DMS114 treated with DMSO at 0.1 percent for 48 hours (cell line): Measurements from ENCODE around the gene AHR.
"Not testable (repeated sequence)": the region's sequence is repeated elsewhere in the genome, so short reads cannot be mapped to it uniquely, and the experiment has no call there.

Experiments used
- DNase-seq: peaks from one replicate; lab custom pipeline; 2025; ENCODE audit not compliant: unreplicated experiment; lab: John Stamatoyannopoulos, UW

AHR gene

DNA sequence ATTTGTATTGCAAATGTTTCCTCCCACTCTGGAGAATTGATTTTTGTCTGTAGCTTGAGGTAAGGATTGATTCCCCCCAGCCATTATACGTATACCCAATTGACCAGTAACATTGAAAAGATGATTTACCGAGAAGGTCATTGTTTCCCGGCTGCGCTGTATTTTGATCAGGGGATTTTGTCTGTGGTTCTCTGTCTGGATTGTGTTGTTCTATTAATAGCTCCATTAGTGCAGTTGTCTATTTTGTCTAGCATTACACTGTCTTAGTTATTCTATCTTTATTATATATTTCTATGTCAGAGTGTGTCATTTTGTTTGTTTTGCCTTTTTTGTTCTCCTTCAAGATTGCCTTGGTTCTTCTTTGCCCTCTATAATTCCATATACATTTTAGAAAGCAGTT lies 37.7 kb downstream of the AHR start:
- DNase-seq, result no peak

DNA sequence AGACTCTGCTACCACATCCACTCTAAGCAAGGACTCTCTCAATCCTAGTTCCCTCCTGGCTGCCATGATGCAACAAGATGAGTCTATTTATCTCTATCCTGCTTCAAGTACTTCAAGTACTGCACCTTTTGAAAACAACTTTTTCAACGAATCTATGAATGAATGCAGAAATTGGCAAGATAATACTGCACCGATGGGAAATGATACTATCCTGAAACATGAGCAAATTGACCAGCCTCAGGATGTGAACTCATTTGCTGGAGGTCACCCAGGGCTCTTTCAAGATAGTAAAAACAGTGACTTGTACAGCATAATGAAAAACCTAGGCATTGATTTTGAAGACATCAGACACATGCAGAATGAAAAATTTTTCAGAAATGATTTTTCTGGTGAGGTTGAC lies 40.7 kb downstream of the AHR start:
- no peak for DNase-seq

- no peak for DNase-seq
These were observed 41.5 kb downstream of the AHR start for GRCh38 chr7:17339952-17340351.

GRCh38 chr7:17340655-17341054 lies 42.2 kb downstream of the AHR start:
- no peak for DNase-seq

- no peak for DNase-seq
These were observed 44.3 kb downstream of the AHR start for GRCh38 chr7:17342756-17343155.

- DNase-seq, result no peak
These were observed 48.9 kb downstream of the AHR start for GRCh38 chr7:17347401-17347800.

GRCh38 chr7:17348932-17349331 lies 50.5 kb downstream of the AHR start:
- DNase-seq, result not testable (repeated sequence)

GRCh38 chr7:17350321-17350720 lies 51.9 kb downstream of the AHR start:
- DNase-seq, result not testable (repeated sequence)

DNA sequence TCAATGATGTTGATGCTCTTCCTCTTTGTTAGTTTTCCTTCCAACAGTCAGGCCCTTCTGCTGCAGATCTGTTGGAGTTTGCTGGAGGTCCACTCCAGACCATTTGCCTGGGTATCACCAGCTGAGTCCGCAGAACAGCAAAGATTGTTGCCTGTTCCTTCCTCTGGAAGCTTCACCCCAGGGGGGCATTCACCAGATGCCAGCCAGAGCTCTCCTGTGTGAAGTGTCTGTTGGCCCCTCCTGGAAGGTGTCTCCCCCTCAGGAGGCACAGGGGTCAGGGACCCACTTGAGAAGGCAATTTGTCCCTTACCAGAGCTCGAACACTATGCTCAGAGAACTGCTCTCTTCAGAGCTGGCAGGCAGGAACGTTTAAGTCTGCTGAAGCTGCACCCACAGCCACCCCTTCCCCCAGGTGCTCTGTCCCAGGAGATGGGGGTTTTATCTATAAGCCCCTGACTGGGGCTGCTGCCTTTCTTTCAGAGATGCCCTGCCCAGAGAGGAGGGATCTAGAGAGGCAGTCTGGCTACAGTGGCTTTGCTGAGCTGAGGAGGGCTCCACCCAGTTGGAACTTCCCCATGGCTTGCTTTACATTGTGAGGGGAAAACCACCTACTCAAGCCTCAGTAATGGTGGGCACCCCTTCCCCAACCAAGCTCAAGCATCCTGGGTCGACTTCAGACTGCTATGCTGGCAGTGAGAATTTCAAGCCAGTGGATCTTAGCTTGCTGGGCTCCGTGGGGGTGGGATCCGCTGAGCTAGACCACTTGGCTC lies 55.4 kb downstream of the AHR start:
- DNase-seq, result not testable (repeated sequence)

DNA sequence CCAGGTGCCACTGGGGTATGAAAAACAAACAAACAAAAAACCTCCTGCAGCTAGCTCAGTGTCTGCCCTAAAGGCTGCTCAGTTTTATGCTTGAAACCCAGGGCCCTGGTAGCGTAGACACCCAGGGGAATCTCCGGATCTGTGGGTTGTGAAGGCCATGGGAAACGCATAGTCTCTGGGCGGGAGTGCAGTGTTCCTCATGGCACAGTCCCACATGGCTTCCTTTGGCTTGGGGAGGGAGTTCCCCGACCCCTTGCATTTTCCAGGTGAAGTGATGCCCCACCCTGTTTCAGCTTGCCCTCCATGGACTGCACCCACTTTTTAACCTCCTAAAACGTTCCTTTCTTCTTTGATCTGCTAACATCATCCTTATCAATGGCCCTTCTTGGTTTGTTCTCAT lies 56.0 kb downstream of the AHR start:
- no peak for DNase-seq

- no peak for DNase-seq
These were observed 56.6 kb downstream of the AHR start for GRCh38 chr7:17355050-17355449.

DNA sequence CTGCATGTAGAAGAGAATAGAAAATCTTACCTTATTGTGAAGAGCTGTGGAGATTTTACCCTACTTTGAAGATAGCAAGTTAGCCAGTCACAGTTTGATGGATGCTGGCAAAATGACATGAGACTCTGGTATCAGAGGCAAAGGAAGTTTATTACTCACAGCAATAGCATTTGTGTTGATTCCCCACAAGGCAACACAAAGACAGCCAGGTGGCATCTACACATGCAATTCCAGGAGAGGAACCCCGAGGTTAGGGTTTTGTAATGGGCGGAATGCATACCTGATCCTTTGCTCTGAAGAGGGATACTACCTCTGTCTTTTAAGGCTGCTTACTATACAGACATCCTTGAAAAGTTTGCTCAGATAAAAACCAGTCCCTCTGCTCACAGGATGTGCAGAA lies 59.5 kb downstream of the AHR start:
- no peak for DNase-seq

DNA sequence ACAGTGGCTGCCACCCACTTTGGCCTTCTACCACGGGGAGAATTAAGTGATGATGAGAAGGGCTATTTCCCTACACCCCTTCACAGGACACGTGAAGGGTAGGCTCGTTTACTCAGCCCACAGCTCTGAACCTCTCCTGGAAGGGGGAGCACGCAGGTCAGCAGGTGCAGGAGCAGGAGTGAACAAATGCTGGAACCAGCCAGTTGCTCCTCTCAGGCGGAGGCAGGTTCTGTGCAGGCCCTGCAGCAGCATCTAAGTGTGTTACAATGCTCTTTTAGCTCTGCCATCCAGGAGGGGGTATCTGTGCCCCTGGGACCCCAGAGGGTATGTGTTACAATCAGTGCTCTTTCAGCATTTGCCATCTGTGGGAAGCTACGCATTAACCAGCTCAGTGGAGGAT lies 61.2 kb downstream of the AHR start:
- no peak for DNase-seq

- DNase-seq, result no peak
These were observed 64.1 kb downstream of the AHR start for GRCh38 chr7:17362439-17363105.

GRCh38 chr7:17364671-17365070 lies 66.2 kb downstream of the AHR start:
- DNase-seq, result no peak

DNA sequence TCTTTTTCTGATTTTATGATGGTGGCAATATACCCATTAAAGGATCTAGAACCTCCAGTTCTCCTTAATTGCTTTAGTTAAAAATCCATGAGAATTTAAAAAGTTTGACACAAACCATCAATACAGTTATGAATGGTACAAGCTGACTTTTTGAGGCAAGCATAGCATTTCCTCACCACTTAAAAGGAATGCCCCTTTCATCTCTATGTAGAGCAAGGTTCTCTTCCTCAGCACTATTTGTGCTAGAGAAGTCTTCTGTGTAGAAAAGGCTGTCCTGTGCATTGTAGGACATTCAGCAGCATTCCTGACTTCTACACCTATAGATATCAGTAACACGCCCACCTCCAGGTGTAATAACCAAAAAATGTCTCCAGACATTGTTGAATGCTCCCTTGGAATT lies 67.3 kb downstream of the AHR start:
- no peak for DNase-seq

DNA sequence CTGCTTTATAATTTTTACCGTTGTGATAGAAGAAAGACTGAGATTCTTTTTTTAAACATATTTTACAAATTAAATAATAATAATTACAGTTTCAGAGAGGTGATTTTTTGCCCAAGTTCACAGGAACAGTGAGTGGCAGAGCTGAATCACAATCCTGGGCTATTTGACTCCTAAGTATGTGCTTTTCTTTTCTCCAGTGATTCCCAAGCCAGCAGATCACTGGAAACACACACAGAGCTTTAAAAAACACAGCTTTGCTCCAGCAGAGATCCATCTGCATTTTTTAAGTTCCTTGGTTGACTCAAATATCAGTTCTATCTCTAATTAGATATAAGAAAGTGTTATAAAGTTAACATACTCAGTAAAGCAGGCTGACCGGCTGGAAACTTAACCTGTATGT lies 69.0 kb downstream of the AHR start:
- no peak for DNase-seq

GRCh38 chr7:17368856-17369524 lies 70.5 kb downstream of the AHR start:
- no peak for DNase-seq

DNA sequence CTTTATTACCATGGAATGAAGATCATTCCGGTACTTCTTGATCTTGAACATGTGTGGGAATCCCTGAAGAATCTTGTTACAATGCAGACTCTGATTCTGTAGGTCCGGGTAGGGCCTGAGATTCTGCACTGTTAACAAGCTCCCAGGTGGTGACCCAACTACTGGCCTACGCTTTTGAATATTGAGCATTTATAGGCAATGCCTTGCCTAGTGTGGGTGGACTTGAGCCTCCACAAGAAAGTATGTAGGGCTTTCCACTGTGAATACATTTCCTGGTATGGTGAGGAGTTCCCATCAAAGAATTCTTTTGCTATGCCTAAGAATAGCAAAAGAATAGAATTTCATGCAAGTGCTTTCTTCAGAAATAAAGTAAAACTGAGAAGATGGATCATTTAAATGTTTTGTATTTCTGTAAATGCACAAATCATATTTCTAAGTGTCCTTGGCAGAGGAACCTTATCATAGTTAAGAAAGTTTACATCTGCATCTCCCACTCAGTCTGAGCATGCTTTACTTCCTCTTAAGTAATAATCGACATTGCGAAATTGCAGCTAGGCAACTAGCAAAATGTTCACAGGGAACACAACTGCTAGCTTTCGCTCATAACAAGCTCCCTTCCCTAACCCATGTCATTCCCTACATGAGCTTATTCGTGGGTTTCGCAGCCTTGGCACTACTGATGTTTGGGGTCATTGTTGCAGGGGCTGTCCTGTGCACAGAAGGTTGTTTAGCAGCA lies 71.4 kb downstream of the AHR start:
- no peak for DNase-seq

DNA sequence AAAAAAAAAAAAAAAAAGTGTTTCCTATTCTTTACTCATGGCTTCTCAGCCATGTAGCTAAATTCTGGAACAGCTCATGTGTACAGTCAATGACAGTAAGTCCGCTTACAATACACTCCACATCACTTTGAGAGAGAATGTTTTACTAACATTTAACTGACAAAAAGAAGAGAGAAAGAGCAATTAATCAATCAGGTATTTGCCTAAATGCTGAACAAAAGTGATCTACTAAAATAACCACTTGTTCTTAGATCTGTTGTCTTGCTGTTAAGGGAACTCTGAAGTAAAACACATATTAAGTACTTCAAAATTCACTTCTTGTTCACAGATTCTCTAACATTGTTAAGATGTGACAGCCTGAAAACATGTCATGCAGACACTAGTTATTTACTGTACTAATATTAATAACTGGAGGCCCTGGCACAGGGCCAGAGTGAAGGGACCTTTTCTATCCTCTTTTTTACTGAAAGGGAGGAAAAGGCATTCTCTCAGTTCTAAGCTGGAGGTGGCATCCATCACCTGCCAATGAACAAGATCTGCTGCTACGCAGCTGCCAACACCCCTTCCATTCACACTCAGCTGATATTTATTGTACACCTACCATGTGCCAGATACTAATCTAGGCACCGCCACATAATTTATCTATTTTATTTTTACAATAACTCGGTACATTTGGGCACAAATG lies 72.6 kb downstream of the AHR start:
- no peak for DNase-seq
